DLD1 (cell line): Measurements from ENCODE around the gene PHF14.

Experiments
- in situ Hi-C: cut with HindIII; loops from 2 replicates; pipeline ENCODE4 v1.10.0; 2017; ENCODE audit warnings: low sequenced_read_pairs

PHF14 gene

DNA sequence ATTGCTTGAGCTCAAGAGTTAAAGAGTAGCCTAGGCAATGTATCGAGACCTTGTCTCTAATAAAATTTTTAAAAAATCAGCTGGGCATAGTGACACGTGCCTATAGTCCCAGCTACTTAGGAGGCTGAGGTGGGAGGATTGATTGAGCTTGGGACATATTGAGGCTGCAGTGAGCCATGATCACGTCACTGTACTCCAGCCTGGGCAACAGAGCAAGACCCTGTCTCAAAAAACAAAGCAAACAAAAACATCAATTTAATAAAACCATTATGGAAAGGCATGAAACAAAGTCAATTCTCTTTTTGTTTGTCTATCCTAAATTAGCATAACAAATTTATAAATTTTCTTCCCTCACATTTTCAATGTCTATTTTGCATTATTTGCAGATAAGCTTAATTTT is 108.4 kb downstream of the PHF14 start:
- in situ Hi-C loops = no loop called here

DNA sequence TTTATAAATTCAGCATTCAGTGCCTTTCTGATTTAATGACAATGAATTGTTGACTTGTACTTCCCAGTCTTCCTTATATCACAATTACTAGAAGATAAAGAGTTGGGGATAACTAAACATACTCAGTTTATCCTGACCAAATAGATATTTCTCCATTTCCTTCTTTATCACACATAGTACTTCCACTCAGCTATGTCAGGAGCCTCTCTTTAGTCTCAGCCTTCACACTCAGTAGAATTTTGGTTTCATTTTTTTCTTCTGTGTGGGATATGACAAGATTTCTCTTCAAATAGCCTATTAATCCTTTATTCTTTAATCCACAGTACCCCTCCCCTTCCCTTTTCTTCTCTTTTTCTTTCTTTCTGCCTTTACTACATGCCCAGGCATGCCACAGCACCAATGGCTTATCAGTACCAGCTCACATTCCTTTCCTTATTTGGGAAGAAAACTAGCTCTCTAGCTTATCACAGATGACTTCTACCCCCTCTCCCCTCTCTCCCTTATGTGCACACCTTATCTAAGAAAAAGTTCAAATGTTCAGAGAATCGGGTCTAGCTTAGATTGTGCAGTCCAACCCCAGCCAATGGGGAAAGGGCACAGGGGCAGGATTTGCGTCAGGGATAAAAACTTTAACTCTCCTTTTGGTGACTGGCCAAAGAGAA is 109.0 kb downstream of the PHF14 start:
- in situ Hi-C loops = no loop called here

DNA sequence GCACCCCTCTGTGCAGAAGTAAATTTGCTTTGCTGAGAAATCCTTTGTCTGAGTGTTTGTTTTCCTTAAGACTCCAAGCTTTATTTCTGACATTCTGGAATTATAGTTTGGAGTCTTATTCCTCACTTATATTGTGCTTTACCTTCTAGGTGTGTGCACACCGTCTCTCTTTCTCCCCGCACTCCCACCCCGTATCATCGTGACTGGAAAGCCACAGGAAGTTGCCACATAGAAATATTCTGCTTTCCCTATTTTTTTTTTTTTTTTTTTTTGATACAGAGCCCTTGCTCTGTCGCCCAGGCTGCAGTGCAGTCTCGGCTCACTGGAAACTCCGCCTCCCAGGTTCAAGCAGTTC is 109.5 kb downstream of the PHF14 start:
- in situ Hi-C loops = no loop called here

DNA sequence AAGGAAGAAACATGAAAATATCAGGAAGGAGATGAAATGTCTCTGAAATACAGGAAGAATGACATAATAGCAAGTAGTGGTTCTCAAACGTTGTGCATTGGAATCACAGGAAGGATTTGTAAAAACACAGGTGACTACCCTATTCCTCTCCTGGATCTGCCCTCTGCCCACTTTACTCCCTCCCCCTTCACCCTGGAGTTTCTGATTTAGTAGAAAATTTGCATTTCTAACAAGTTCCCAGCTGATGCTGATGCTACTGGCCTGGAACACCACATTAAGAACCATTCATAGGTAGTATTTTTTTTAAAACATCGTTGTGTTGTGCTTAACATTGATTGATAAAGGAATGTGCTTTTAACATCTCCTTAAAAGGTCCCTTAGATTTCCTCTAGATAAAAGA is 130.9 kb downstream of the PHF14 start:
- in situ Hi-C loops = no loop called here

DNA sequence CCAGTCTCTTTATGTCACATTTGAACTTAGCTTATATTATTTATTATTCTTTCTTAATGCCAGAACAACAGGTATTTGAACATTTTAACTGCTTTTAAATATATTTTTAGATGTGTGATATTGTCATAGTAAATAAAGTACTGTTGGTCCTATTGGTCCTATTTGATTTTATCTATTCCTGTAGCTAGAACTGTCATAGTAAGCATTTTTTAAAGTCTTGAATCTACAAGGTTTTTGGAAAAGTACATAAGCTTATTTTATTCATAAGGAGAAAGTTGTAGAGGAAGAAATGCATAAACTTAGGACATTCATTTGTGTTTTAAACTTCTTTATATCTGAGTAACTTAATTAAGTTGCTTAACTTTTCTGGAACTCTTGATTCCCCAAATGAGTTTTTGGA is 136.0 kb downstream of the PHF14 start:
- in situ Hi-C loops = no loop called here

DNA sequence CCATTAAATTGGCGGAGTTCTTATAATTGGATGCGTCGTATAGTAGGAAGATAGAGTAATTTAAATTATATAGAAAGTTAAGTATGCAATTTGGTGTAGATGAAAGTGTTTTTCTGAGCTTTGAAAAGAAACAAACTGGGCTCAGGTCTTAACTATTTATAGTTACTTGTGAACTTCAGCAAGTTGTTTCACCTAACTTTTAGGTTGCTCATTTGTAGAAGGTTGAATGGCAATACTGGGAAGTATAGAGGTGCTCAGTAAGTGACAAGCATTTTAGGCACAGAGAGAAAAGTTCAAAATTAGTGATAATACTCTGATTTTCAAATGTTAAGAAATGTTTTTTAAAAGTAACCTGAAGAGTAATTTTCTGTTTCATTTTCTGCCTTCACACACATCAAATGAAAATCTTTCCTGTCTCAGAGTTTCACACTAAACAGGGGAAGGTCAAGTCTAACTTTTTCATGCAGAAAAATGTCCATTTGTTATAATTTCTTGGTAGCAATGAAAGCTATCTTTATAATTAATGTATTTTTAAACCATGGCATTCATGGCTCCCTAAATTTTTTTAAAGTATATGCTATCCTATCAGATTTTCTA is 146.5 kb downstream of the PHF14 start:
- in situ Hi-C loops = no loop called here

DNA sequence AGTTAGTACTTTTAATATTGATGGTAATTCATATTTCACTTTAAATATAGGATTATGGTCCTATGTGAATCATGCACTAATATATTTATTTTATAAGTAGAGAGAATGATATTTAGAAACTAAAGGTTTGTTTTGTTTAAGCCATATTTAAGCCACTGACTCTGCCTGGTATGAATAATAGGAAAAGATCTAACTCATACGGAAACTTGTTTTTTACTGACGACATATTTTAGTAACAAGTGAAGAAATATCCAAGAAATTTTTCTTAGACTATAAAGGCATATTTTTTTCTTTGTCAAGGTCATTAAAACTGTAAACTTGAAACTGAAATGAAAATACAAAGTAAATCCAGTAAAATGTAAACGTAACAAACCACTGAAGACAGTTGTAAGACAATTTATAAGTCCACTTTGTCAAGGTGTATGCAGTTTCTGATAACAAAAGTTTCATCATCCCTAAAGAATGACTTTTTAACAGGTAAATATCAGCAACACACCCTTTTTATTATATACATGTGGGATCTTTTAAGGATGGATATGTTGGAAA is 147.1 kb downstream of the PHF14 start:
- in situ Hi-C loops = no loop called here

DNA sequence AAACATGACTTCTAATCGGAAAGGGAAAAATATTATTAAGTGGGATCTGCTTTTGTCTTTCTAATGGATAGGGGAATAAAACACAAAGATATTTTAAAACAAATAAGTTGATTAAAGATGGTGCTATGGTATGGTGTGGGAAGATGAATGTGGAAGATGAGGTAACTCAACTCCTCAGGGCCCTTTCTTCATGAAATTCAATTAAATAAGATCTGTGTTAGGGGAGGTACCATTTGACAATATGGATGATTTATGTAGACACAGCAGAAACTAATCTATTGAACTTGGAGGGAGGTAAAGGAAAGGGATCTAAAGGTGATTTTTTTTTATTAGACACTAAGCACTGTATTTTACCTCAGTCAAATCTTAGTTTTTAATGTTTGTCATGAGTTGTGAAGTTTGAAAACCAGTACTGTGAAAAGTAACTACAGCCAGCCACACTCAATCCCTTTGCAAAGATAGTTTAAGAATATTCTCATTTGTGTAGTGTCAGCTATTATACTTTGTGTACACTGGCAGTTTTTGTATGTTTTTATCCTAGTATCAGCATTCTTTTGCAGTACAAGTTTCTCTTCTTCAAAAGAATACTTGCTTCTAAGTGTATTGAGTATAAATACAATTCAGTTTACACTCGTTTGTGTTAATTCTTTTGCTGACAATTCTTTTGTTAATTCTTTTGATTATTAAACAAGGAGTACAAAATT is 151.3 kb downstream of the PHF14 start:
- in situ Hi-C loops = no loop called here

DNA sequence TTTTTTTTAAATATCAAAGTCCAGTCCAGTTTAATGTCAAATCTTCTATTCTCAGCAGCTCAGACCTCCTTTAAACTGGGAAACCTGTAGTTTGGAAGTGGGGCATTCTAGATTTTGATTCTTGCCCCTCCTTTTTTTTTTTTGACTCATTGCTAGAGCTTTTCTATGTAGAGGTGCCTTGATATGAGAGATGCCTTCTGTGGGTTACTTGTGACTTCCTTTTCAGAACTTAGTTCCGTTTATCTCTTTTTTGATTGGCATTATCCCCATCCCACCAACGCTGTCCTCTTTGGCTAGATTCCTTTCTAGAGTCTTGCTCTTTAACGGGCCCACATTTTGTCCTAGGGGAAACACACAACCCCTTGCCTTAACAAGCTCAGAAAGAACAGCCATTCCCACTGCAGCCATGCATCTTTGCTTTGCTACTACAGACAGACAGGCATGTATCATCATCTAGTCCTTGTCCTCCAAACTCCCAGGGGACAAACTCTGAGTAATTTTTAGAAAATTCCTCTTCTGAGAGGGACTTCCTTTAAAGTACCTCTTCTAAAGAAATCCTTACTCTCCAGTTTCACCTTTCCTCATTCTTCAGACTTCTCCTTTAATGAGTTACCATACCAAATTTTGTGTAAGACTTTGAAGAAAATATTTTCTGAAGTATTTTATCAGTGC is 153.6 kb downstream of the PHF14 start:
- in situ Hi-C loops = no loop called here

DNA sequence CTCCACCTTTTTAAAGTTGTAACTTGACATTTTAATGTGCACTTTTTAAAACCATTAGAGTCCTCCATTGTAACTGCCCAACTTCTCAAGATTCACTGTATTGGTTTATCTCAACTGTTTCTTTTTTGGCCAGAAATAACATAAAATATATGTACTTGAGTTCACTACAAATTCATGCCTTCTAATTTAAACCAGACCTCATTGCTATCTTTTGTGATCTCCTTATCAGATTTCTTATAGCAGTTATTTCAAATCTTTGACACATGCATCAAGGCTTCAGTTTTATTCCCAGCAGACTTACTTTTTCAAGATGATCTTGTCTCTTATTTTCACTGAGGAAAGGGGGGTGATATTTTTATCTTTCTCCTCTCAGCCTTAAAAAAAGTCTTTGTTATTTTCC is 154.3 kb downstream of the PHF14 start:
- in situ Hi-C loops = no loop called here

DNA sequence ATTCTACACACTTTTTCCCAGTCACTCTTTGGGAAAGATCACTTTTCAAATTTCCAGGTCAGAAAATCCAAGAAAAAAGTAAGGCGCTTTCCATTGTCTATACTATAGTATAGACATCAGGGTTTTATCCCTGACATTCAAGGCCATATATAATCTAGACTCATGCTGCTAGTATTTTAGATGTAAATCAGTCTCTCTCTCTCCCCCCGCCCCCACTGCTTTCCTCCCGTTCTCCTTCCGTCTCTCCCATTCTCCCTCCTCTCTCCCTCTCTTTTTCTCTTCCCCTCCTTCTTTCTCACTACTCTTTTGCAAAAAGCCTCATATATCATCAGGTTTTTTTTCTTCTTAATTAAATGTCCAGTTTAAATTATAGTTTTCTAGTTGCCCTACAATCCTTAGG is 154.8 kb downstream of the PHF14 start:
- in situ Hi-C loops = no loop called here

DNA sequence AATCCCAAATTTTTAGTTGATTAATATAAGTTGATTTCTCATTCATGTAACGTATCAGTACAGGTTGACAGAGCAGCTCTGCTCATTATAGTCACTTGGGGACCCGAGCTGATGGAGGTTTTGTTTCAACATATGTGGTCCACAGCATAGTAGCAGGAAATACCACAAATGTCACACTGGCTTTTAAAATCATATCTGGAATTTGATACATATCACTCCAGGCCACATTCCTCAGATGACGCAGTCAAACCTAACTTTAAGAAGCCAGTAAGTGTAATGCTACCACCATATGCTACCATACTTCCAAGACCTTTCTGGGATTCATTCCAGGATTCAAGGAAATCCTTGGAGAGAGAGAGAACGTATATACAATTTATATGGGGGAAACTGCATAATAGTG is 156.3 kb downstream of the PHF14 start:
- in situ Hi-C loops = no loop called here

DNA sequence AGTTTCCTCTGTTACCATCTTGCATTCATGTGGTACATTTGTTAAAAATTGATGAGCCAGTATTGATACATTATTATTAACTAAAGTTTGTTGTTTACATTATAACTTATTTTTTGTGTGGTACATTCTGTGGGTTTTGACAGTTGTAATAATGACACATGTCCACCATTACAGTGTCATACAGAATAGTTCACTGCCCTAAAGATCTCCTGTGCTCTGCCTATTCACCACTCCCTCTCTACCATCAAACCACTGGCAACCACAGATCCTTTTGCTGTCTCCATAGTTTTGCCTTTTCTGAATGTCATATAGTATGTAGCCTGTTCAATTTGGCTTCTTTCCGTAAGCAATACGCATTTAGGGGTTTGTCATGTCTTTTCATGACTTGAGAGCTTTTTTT is 156.9 kb downstream of the PHF14 start:
- in situ Hi-C loops = no loop called here

DNA sequence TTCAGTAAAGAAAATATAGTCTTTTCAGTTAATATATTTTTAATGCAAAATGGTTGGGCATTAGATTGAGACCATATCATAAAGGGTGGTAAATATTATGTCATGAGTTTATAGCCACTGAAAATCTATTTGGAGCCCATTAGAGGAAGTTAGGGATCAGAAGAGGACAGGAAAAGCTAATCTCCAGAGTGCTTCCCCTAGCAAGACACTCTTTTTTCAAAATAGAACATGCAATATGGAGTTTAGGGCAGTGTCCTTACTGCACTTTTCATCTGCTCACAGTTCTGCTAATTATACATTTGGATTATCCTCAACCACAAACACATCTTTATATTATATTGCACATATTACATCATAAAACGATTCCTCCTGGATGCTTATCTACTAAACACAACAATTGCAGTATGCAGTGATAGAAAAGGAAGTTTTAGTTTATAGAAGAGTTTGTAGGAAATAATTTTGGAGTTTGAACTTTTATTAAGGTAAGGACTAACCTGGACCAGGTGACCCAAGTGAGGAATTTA is 159.8 kb downstream of the PHF14 start:
- in situ Hi-C loops = no loop called here

DNA sequence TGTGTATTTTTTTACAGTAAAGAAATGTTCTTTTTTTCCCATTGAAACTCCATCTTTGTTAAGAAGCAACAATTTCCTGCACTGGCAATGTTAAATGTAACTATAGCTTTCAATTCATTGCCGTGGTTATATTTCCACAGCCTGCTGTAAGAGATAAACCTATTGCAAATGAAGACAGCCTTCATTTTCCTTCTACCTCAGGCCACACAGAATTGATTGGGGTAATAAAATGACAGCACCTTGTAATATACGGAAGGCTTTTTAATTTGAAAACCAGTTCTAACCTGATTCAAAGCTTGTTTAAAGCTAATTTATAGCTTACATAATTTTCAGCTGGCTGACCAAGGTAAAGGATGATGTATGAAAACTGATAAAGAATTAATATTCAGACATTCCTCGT is 161.9 kb downstream of the PHF14 start:
- in situ Hi-C loops = no loop called here

DNA sequence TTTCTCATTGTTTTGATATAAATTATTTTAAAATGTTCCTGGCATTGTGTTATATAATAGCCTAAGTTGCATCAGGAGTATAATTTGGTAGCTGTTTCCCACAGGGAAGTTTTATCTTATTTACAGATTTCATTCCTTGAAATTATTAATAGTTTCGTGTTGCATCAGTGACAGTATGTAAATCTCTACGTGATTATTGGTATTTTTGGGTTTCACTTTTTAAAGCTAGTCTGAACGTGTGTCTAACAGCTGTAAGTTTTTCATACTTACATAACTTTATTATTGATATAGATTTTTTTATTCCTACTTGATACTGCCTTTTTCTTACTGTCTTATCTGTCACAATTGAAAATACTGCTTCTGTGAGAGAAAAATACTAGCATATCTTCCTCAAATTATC is 167.9 kb downstream of the PHF14 start:
- in situ Hi-C loops = no loop called here

DNA sequence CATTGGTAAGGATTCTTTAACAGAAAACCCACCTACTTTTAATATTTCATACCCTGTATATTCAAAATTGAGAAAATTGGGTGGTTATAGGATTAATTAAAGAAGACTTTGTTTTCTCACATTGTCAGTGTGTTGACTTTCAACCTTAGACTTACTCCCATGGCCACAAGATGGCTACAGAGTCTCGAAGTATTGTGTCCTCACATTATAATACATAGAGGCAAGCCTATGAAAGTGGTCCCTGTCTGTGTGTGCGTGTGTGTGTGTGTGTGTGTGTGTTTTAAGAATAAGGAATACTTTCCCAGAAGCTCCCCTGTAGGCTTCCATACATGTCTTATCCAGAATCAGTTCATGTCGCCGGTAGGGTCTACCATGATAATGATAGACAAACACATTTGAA is 180.0 kb downstream of the PHF14 start:
- in situ Hi-C loops = no loop called here

DNA sequence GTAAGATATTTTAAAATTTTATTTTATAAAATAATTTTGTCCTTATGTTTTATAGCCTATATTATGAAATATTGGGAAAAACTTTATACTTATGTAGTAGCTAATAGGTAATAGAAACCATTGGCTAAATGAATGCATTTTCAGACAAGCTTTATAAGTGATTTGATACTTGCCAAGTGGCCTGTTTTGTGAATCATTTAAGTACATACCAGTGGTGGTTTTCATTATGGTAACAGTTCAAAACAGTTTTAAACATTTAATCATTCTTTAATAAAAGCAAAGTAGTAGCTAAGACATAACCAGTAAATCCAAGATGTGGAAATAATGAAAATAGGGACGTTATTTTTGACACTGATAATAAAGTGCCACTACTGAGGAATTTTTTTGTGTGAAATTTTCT is 182.2 kb downstream of the PHF14 start:
- in situ Hi-C loops = no loop called here

DNA sequence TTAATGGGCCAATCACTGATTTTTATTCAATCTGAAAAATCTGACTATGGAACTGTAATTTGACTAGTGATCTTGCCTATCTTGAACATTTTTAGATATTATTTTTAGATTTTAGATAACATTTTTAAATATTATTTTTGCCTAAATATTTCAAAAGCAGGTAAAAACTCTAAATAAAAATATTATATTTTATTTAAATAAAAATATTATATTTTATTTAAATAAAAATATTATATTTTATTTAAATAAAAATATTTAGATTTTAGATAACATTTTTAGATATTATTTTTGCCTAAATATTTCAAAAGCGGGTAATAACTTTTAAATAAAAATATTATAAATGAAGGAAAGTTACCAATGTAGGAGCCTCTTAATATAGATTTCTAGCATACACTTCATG is 187.8 kb downstream of the PHF14 start:
- in situ Hi-C loops = no loop called here

DNA sequence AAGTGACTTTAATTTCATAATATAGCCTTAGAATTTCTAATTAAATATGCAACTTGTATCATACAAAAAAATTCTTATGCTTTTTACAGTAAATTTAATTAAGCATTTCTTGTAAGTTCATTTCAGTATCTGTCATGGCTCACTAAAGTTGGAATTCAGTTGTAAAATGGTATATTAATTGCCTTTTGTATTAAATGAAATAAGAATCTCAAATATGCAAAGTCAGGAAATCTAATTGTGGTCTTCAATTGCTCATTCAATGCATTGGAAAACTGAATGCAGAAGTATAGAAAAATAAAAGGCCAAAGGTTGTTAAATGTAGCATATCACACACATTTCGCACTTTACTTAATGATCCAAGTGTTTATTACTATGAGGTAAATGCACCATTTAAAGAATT is 189.5 kb downstream of the PHF14 start:
- in situ Hi-C loops = no loop called here

DNA sequence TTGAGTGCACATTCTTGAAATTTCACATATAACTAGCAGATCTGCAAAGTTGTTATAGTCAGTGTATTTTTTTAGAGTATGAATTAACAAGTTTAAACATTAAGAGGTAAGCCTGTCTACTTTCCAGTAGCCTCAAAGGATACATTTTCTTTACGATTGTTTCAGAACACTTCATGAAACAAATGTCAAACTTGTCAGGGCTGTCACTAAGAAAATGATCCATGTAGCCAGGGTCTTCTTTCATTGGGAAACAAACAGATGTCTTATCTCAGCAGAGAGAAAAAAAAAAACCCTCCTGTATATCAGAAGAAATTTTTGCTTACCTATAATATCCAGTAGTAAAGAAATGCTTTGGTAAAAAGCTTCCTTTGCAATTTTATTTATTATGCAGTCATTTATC is 192.4 kb downstream of the PHF14 start:
- in situ Hi-C loops = no loop called here
